ENCODE results near the gene VPS45. TPM values are rescaled to one million over a fixed set of nuclear protein-coding genes. Genes with fewer than 3 reads are reported as not detected.

Gene VPS45
- total and polyA plus RNA-seq, 9 donors: 16.8 to 45.8 (median 32.7) TPM

DNA sequence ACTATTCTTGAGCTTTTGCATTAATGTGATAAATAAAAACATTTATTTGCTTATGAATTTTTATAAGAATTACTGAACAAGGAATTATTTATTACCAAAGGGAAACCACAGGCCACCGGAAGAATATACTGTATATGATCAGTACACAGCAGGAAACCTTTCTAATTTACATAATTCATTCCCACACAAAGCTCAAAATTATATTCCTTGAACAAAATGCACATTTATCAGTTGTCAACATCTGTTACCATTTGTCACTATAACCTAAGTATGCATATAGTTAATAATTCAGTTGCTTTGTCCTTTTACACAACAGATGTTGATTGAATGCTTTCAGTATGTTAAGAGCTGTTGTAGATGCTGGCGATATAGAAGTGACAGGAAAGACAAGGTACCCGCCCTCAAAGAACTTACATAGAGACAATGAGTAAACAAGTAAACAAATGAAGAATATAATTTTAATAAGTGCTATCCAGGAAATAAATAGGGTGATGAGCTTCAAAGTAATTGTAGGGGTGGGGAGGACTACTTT lies 27.2 kb downstream of the VPS45 start:
- H3K36me3 ChIP-seq: no peaks in the 10 kb centered on the region
- 77 to 89% (median 84%) methylated on average over 3 of the region's 3 CpGs for WGBS, 3 donors
- DNase-seq: no peak
- no peaks in the 10 kb centered on the region for H3K4me1 ChIP-seq (ENCODE audit: insufficient read depth)
- no peak overlapping the region for H3K4me3 ChIP-seq
- intact Hi-C loops (cut with DNase I): loop anchor here in 1 of 4 donors (10.0 kb wide), 1 partner anchor 50 kb away; the partner anchor contains the start of gene PLEKHO1
- no peaks in the 10 kb centered on the region for H3K27me3 ChIP-seq
- no peaks in the 10 kb centered on the region for H3K9me3 ChIP-seq
- TF ChIP-seq POLR2A (IDR thresholded peaks at IDR 0.05) (no peak), EP300 (IDR thresholded peaks at IDR 0.05) (no peak)
- TF ChIP-seq, protein P1, sequence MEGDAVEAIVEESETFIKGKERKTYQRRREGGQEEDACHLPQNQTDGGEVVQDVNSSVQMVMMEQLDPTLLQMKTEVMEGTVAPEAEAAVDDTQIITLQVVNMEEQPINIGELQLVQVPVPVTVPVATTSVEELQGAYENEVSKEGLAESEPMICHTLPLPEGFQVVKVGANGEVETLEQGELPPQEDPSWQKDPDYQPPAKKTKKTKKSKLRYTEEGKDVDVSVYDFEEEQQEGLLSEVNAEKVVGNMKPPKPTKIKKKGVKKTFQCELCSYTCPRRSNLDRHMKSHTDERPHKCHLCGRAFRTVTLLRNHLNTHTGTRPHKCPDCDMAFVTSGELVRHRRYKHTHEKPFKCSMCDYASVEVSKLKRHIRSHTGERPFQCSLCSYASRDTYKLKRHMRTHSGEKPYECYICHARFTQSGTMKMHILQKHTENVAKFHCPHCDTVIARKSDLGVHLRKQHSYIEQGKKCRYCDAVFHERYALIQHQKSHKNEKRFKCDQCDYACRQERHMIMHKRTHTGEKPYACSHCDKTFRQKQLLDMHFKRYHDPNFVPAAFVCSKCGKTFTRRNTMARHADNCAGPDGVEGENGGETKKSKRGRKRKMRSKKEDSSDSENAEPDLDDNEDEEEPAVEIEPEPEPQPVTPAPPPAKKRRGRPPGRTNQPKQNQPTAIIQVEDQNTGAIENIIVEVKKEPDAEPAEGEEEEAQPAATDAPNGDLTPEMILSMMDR (IDR thresholded peaks at IDR 0.05): no peak
- H3K27ac ChIP-seq: no peak overlapping the region

- DNase-seq: no peak
- Histone ChIP-seq H3K4me3 (no peak overlapping the region), H3K36me3 (no peaks in the 10 kb centered on the region), H3K9me3 (no peaks in the 10 kb centered on the region), H3K4me1 (ENCODE audit: insufficient read depth) (no peaks in the 10 kb centered on the region), H3K27me3 (no peaks in the 10 kb centered on the region), H3K27ac (no peak overlapping the region)
- 33 to 52% (median 40%) methylated on average over 1 of the region's 1 CpG for WGBS, 3 donors
- no peak for TF ChIP-seq EP300 (IDR thresholded peaks at IDR 0.05)
- TF ChIP-seq, protein P1 (IDR thresholded peaks at IDR 0.05): no peak
- no peak for TF ChIP-seq POLR2A (IDR thresholded peaks at IDR 0.05)
- intact Hi-C loops (cut with DNase I): no loop called here
Observed at GRCh38 chr1:150102986-150103385, 35.4 kb downstream of the VPS45 start.

DNA sequence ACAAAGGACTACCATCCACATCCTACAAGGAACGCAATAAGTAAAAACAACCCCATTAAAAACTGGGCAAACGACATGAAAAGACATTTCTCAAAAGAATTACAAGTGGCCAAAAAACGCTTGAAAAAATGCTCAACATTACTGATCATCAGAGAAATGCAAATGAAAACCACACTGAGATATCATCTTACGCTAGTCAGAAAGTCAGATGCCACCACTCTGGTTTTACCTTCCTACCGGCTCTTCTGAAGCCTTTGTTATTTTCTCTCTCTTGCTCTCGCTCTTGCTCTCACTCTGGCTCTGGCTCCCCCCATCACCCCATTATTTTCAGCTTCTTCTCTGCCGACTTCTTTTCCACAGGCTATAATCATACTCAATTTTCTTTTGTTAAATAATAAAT lies 38.8 kb downstream of the VPS45 start:
- no peaks in the 10 kb centered on the region for H3K9me3 ChIP-seq
- H3K4me1 ChIP-seq (ENCODE audit: insufficient read depth): no peaks in the 10 kb centered on the region
- no peaks in the 10 kb centered on the region for H3K36me3 ChIP-seq
- no peak overlapping the region for H3K27ac ChIP-seq
- whole genome bisulfite sequencing, 3 donors: 88 to 94% (median 93%) methylated on average over 7 of the region's 7 CpGs
- intact Hi-C loops (cut with DNase I): no loop called here
- H3K27me3 ChIP-seq: no peaks in the 10 kb centered on the region
- H3K4me3 ChIP-seq: no peak overlapping the region
- no peak for DNase-seq
- no peak for TF ChIP-seq POLR2A (IDR thresholded peaks at IDR 0.05)
- TF ChIP-seq, protein P1 (IDR thresholded peaks at IDR 0.05): no peak
- no peak for TF ChIP-seq EP300 (IDR thresholded peaks at IDR 0.05)

DNA sequence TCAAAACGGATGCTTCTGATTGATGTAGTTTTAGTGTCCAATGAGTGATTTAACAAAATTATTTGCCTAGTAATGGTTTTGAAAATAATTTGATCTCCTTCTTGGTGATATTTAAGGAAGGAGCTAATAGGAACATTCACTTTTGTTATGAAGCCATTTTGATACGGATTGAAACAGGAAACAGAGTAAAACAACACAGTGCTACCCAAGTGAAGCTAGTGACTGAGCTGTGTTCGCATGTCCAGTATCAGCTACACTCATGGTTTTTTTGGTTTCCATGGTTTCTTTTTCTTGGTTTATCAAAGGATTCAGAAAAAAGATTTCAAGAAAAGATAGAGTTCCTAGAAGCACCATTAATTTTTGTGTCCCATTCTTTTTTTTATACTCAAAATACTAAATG lies 42.0 kb downstream of the VPS45 start:
- no peaks in the 10 kb centered on the region for H3K36me3 ChIP-seq
- H3K27ac ChIP-seq: no peak overlapping the region
- WGBS, 3 donors: 84 to 93% (median 91%) methylated on average over 3 of the region's 3 CpGs
- intact Hi-C loops (cut with DNase I): no loop called here
- peaks cover 0 to 2% of the 10 kb centered on the region in 2 donors for H3K9me3 ChIP-seq
- no peaks in the 10 kb centered on the region for H3K4me1 ChIP-seq (ENCODE audit: insufficient read depth)
- no peak for TF ChIP-seq POLR2A (IDR thresholded peaks at IDR 0.05)
- no peak for TF ChIP-seq EP300 (IDR thresholded peaks at IDR 0.05)
- TF ChIP-seq, protein P1 (IDR thresholded peaks at IDR 0.05): no peak
- no peaks in the 10 kb centered on the region for H3K27me3 ChIP-seq
- no peak overlapping the region for H3K4me3 ChIP-seq
- DNase-seq: no peak

All from ovary (tissue), 9 donors.